NK-92 (cell line): ENCODE measurements around the gene GANC.
"Not testable (repeated sequence)": the region's sequence is repeated elsewhere in the genome, so short reads cannot be mapped to it uniquely, and the experiment has no call there.

Source experiments
- DNase-seq: peaks from one replicate; lab custom pipeline; 2025; ENCODE audit not compliant: unreplicated experiment; lab: John Stamatoyannopoulos, UW

The GANC gene

DNA sequence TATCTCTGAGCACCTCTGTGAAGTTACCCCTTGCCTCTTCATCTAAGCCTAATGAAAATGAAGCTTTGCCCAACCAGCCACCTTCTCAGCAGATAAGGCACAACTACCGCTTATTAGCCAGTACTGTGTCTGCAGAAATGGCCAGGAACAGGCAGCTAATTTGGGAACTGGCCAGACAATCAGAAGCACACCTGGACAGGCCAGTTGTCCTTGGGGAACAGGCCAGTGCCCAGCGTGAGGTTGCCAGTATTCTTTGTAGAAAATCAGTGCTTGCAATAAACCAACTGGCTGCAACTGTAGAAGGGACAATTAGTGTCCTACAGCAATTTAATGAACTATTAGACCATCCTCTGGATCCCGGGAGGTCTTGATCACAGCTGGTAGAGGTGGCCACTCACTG lies 10.7 kb downstream of the GANC start:
- DNase-seq: no peak

DNA sequence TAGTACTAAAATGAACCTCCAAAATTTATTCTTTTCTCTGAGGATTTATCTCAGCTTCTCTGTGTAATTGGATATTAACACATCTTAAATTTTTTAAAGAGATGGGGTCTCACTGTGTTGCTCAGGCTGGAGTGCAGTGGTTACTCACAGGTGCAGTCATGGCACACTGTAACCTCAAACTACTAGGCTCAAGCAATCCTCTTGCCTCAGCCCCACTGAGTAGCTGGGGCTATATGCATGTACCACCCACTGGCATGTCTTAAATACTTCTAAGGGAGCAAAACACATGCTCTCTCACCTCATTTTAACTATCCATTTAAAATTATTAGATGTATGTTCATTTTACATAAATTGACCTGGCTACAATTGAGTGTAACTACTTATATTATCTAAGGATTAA lies 11.6 kb downstream of the GANC start:
- DNase-seq: no peak

DNA sequence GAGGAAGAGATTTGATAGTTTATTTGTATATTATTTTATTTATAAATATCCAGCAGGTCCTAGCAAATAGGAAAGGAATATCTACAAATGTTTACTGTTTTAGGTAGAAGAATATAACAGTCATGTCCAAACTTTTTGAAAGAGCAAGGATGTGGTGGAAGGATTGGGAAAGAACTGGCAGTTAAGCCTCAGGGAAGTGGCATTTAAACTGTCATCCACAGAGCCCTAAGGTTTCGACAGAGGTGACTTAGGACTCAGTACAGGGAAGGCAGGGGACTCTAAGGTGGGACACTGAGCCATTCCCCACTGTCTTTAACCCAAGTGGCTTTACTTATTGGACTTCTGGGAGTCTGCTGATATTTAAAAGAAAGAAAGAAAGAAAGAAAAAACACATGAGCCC lies 12.0 kb downstream of the GANC start:
- no peak for DNase-seq

DNA sequence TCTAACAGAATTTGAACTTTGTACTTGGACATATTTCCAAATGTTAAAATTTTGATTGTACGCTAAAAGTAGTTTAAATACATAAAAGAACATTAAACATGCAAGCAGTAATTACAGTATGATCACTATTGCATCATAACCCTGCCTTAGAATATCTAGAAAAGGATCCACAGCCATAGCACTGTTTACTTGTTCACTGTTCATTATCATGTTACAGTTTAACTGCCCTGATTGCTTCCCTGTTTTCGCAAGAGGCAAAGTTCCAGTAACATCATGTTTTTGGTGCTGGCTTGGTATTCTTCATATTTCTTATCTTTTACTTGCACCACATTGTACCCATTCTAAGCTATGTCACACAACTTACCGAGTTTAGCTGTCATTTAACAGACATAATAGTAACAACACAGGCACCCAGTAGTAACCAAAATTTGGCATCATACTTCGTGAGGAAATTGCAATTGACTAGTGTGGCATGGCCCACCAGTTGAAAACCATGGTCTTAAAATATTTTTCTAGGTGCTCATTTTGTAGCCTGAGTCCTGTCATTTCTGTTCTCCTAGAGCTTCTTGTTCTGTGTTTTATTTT lies 13.5 kb downstream of the GANC start:
- DNase-seq: no peak

DNA sequence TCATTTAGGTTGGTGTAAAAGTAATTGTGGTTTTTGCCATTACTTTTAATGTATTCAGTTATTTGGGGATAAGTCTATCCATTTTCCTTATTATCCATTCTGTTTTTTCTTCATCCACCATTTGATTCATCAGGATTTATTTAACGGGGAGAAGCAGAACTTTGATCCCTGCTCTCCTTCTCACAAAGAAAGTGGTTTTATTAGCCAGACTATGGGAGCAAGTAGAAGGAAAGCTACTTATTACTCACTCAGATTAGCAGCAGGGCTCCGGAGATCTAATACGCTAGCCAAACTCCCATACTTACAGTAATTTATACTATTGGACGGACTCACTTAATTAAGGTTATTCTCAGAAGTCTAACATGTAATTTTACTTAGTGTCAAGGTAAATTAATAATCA lies 14.9 kb downstream of the GANC start:
- DNase-seq: no peak

DNA sequence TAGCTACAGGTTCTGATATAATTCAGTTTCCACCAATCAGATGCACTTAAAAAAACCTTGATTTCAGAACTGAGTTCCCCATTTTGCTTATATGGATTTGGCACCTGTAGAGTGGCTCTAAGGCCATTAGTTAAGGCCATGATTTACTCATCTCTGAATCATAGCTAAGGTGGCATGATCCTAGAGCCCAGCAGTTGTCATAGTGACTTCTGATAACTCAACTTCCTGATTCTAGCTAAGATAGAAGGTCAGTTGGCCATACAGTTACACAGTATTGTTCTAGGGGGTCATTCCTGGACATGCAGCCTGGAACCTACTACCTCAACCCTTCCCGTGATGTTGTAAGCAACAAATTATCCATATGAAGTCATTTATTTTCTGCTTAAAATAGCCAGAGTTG lies 16.2 kb downstream of the GANC start:
- no peak for DNase-seq

DNA sequence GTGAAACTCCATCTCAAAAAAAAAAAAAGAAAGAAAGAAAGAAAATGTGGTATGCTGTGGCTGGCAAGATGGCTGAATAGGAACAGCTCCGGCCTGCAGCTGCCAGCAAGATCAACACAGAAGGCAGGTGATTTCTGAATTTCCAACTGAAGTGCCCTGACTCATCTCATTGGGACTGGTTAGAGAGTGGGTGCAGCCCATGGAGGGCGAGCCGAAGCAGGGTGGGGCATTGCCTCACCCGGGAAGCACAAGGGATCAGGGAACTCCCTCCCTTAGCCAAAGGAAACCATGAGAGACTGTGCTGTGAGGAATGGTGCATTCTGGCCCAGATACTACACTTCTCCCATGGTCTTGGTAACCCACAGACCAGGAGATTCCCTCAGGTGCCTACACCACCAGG lies 28.0 kb downstream of the GANC start:
- DNase-seq: not testable (repeated sequence)

DNA sequence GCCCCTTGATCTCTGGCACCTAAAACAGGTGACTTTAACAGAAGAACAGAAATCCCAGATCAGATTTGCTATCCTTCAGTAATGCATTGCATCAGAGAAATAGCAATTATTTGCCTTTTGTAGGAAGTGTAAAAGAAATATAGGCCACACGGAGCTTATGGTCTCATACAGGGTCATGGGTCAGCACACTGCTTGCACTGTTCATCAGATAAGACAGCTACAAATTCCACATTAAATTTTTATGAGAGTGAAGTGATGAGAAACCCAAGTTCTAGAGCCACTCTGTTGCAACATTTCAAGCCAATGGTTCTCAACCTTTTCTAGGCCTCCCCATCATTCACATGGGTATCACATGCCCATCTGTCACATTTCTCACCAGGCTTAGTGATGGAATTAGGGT lies 33.7 kb downstream of the GANC start:
- DNase-seq: no peak

DNA sequence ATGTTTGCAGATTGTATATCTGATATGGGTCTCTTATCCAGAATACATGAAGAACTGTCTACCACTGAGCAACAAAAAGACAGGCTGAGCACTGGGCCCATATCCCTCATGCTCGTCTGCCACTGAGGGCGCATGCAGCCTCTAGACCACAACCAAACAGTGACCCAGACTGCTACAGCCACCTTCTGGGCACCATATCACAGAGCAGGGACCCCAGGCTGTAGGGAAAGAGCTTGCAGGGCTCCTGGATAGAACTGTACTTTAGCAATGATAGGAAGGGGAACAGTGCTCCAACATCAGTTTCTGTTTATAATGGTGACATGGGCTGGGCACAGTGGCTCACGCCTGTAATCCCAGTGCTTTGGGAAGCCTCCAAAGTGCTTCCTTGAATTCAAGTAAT lies 40.5 kb downstream of the GANC start:
- DNase-seq: no peak

DNA sequence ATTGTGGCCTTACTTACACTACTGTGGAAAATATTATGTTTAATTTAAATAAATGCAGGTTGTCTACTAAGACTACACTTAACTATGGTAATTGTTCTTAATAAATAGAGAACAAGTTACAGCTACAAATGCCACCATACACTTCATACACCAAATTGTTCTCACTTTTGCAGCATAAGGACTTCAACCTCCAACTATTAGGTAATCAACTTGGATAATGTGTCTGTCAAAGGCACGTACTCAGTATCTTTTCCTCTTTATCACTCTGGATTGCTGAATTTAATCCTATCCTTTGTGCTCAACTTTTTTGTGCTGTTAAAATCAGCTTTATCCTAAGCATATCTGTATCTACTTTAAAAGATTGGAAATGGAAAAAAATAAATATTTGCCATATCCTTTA lies 41.8 kb downstream of the GANC start:
- DNase-seq: no peak

DNA sequence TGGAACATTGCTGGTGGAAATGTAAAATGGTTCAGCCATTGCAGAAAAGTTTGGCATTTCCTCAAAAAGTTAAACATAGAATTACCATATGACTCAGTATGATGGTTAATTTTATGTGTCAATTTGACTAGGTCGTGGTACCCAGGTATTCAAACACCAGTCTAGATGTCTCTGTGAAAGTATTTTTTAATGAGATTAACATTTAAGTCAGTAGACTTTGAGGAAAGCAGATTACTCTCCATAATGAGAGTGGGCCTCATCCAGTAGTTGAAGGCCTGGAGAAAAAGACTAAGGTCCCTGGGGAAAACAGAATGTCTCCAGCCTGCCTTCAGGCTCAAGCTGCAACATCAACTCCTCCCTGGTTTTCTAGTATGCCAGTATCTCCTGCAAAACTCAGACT lies 42.5 kb downstream of the GANC start:
- DNase-seq: no peak

DNA sequence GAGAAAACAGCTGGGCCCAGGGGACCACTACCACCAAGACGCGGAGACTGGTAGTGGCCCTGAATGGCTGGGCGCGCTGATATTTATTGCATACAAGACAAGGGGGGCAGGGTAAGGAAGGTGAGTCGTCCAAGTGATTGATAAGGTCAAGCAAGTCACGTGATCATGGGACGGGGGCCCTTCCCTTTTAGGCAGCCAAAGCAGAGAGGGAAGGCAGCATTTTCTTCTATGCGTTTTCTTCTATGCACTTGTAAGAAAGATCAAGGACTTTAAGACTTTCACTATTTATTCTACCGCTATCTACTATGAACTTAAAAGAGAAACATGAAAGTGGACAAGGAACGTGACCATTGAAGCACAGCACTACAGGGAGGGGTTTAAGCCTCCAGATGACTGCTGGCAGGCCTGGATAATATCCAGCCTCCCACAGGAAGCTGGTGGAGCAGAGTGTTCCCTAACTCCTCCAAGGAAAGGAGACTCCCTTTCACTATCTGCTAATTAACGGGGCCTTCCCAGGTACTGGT lies 43.3 kb downstream of the GANC start:
- not testable (repeated sequence) for DNase-seq

DNA sequence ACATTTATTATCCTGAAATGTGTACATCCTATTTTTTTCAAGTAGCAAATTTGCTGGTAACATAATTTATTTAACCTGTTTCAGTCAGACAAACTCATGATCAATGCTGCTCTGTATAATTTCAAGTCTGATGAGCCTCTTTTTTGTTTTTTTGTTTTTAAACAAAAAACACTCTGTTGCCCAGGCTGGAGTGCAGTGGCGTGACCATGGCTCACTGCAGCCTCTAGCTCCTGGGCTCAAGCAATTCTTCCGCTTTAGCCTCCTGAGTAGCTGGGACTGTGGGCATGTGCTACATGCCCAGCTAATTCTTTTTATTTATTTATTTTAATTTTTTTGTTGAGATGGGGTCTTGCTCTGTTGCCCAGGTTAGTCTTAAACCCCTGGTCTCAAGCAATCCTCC lies 46.2 kb downstream of the GANC start:
- DNase-seq: no peak

DNA sequence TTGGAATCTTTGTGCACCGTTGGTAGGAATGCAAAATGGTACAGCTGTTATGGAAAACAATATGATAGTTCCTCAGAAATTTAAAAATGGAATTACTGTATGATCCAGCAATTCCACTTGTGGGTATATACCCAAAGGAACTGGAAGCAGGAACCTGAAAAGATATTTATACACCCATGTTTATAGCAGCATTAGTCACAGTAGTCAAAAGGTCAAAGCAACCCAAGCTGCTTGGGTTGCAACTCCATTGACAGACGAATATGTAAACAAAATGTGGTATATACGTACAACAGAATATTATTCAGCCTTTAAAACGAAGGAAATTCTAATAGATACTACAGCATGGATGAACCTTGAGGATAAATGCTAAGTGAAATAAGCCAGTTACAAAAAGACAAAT lies 51.3 kb downstream of the GANC start:
- DNase-seq: no peak

DNA sequence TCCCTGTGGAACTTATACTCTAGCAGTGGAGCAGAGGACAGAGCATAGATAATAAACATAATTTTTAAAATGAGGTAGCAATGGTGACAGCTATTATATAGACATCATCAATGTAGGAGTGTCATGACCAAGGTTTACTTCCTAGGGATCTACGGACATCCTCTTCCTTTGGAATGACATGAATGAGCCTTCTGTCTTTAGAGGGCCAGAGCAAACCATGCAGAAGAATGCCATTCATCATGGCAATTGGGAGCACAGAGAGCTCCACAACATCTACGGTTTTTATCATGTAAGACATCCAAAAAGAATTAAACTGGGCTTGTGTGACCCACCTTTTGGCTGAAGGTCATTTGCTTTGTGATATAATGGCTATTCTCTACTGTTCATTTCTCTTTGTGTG lies 56.2 kb downstream of the GANC start:
- DNase-seq: no peak

DNA sequence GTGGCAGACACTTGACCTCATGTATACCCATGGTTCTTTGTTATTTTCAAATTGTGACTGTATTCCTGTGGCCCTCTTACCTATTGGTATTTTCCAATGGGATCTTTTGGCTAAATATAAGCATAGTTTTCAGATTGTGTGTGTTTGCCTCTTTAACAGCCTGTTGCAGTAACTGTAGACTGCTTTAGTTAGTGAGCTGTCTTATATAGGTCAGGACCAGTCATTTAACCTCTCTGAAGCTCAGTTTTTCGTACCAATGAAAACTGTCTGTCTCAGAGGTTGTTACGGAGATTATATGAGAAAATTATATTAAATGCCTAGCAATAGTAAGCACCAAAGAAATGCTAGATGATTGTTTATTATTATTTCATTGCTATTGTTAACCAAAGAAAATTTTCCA lies 57.0 kb downstream of the GANC start:
- DNase-seq: no peak

DNA sequence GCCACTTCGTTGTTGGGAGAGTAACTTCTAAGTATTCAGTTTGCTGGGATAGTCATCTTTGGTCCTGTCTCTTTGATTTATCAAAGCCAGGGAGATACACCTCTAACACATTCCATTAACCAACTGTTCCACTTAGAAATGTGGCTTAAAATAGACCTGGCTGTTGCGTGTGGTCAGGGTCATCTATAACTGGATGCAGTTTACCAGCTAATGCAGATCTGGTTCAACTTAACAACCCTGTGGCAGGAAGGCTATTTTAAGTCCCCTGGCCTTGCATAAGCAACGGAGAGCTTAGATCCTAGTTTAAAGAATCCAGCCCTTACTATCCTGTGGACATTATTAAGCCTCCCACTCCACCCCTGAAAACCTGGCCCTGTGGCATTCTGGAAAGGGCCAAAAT lies 58.2 kb downstream of the GANC start:
- DNase-seq: no peak

DNA sequence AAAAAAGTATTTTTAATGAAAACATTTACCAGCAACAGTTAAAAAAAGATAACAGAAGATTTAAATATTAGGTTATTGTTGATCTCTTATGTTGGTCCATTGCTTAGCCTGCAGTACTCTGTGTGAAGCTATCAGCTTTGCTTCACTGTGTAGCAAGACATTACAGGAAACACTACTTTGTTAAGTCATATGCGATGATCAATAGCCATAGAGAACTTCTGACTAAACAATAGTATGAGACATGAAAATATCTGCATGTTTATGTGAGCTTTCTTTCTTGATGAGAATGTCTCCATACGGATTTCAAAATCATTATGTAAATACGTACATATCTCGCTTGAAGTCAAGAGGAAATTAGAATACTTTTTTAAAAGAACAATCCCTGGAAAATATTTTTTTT lies 59.3 kb downstream of the GANC start:
- DNase-seq: no peak

DNA sequence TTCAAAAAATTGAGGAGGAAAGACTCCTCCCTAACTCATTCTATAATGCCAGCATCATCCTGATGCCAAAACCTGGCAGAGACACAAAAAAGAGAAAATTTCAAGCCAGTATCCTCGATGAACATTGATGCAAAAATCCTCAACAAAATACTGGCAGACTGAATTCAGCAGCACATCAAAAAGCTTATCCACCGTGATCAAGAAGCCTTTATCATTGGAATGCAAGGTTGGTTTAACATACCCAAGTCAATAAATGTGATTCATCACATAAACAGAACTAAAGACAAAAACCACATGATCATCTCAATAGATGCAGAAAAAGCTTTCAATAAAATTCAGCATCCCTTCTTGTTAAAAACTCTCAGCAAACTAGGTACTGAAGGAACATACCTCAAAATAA lies 62.1 kb downstream of the GANC start:
- no peak for DNase-seq

DNA sequence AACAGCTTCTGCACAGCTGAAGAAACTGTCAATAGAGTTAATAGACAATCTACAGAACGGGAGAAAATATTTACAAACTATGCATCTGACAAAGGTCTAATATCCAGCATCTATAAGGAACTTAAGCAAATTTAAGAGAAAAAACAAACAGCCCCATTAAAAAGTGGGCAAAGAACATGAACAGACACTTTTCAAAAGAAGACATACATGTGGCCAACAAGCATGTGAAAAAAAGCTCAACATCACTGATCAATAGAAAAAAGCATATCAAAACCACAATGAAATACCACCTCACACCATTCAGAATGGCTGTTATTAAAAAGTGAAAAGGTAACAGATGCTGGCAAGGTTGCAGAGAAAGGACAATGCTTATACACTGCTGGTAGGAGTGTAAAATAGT lies 63.6 kb downstream of the GANC start:
- not testable (repeated sequence) for DNase-seq

DNA sequence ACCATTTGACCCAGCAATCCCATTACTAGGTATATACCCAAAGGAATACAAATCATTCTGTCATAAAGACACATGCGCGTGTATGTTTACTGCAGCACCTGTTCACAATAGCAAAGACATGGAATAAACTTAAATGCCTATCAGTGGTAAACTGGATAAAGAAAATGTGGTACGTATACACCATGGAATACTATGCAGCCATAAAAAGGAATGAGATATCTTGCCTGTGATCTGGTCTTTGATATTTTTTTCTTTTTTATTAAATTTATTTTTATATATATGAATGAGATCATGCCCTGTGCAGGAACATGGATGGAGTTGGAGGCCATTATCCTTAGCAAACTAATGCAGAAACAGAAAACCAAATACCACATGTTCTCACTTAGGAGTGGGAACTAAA lies 64.1 kb downstream of the GANC start:
- DNase-seq: not testable (repeated sequence)

DNA sequence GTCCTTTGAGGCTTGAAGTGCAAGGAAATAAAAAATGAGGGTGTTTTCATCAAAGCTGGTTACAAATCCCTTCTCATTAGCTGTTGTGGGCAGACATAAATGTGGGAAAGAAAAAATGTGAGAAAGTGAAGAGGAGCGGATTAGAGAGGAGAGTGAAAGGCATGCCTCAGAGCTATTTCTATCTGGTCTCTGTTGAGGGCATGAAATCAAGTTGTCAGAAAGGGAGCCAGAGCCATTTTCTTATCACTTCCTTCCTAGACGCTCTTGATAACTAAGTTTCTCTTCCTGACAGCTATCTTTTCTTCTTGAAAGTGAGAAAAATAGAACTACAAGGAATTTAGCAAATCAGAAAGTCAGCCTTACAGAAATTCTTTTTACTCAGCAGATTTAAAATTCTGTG lies 65.5 kb downstream of the GANC start:
- DNase-seq: no peak

DNA sequence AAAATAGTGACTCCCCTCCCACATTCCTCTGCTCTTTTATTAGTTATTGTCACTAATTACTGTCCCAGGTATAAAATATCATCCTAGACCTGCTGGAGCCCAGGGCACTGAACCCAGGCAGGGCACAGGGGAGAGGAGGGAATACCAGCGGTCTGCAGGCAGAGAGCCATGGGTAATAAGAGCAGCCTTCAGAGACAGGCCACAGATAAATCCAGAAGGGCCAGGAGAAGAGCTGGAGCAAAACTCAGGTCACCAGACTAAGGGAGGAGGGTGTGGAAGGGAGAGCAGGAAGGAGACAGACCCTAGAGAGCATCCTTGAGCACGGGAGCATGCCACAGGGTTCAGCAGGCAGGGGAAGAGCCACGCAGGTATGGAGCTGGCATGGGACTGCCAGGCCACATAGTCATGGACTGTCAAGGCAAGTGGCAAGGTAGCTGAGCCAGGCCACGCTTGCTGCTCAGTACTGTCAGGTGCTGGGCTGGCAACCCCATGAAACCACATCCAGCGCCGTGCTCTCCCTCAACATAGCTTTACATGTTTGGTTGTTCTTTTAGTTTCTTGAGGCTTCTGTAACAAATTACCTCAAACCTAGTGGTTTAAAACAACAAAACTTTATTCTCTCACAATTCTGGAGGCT lies 70.7 kb downstream of the GANC start:
- DNase-seq: no peak
